ENCODE measurements around the gene PLEKHG5. TPM values are rescaled to one million over a fixed set of nuclear protein-coding genes. Genes with fewer than 3 reads are reported as not detected.

PLEKHG5 gene
- total RNA-seq, 4 donors from 2014 or later = 2.6 to 23.7 (median 8.2) TPM

DNA sequence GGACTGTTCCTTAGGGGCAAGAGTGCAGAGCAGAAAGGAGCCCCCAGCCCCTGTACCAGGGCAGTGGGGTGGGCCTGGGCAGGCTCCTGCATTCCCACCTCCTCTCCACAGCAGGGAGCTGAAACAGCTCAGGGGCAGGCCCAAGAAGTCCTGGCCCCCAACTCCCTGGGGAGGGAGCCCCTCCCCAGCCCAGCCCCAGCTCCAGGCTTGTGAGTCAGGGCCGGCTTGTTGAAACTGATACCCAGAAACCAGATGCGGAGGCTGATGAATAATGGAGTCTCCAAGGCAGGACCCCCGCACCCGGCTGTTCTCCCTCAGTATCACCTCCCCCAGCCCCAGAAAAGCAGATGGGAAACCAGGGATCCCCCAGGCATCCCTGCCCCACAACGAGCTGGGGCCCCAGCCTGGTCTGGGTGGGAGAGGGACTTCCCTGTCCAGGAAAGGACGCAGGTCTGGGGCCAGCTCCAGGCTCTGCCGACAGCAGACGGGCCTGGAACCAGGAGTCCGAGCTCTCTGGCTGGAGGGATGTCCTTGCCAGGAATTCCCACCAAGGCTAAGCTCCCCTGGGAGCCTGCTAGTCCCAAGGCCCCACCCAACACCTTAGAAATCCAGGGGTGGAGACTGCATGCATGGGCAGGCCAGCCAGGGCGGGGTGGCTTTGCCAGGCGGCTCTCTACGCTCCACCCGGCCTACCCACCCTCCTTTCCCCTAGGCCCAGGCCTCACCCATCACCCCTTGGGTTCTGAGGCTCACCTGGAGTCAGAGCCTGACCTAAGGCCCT, 2.7 kb downstream of the PLEKHG5 start:
- intact Hi-C loops (cut with DNase I; ENCODE audit: low total_unique reads) = no loop called here
- peaks cover 0 to 10% of the 10 kb centered on the region in 2 donors for H3K4me1 ChIP-seq
- no peak for DNase-seq
- H3K27me3 ChIP-seq = no peaks in the 10 kb centered on the region
- no peak overlapping the region for H3K27ac ChIP-seq
- no peak for TF ChIP-seq POLR2A (IDR thresholded peaks at IDR 0.05)
- TF ChIP-seq, protein P1, sequence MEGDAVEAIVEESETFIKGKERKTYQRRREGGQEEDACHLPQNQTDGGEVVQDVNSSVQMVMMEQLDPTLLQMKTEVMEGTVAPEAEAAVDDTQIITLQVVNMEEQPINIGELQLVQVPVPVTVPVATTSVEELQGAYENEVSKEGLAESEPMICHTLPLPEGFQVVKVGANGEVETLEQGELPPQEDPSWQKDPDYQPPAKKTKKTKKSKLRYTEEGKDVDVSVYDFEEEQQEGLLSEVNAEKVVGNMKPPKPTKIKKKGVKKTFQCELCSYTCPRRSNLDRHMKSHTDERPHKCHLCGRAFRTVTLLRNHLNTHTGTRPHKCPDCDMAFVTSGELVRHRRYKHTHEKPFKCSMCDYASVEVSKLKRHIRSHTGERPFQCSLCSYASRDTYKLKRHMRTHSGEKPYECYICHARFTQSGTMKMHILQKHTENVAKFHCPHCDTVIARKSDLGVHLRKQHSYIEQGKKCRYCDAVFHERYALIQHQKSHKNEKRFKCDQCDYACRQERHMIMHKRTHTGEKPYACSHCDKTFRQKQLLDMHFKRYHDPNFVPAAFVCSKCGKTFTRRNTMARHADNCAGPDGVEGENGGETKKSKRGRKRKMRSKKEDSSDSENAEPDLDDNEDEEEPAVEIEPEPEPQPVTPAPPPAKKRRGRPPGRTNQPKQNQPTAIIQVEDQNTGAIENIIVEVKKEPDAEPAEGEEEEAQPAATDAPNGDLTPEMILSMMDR (IDR thresholded peaks at IDR 0.05) = no peak
- no peaks in the 10 kb centered on the region for H3K9me3 ChIP-seq
- H3K4me3 ChIP-seq = no peak overlapping the region
- H3K36me3 ChIP-seq = no peaks in the 10 kb centered on the region

GRCh38 chr1:6487804-6488484, 3.5 kb downstream of the PLEKHG5 start:
- no peak for DNase-seq
- intact Hi-C loops (cut with DNase I; ENCODE audit: low total_unique reads) = no loop called here
- TF ChIP-seq, protein P1 (IDR thresholded peaks at IDR 0.05) = no peak
- no peak for TF ChIP-seq POLR2A (IDR thresholded peaks at IDR 0.05)
- H3K4me3 ChIP-seq = no peak overlapping the region
- H3K36me3 ChIP-seq = no peaks in the 10 kb centered on the region
- no peak overlapping the region for H3K27ac ChIP-seq
- H3K27me3 ChIP-seq = no peaks in the 10 kb centered on the region
- H3K9me3 ChIP-seq = no peaks in the 10 kb centered on the region
- peaks cover 0 to 10% of the 10 kb centered on the region in 2 donors for H3K4me1 ChIP-seq

- DNase-seq = peak; percentile 69 to 73
- Histone ChIP-seq H3K27me3 (no peaks in the 10 kb centered on the region), H3K27ac (no peak overlapping the region), H3K36me3 (no peaks in the 10 kb centered on the region), H3K4me3 (no peak overlapping the region), H3K4me1 (peaks cover 0 to 10% of the 10 kb centered on the region in 2 donors), H3K9me3 (no peaks in the 10 kb centered on the region)
- intact Hi-C loops (cut with DNase I; ENCODE audit: low total_unique reads) = no loop called here
- TF ChIP-seq POLR2A (IDR thresholded peaks at IDR 0.05) = no peak
- TF ChIP-seq, protein P1 (IDR thresholded peaks at IDR 0.05) = peak; percentile 65 to 84 (median 72)
Measured at GRCh38 chr1:6486433-6487011, 4.9 kb downstream of the PLEKHG5 start.

DNA sequence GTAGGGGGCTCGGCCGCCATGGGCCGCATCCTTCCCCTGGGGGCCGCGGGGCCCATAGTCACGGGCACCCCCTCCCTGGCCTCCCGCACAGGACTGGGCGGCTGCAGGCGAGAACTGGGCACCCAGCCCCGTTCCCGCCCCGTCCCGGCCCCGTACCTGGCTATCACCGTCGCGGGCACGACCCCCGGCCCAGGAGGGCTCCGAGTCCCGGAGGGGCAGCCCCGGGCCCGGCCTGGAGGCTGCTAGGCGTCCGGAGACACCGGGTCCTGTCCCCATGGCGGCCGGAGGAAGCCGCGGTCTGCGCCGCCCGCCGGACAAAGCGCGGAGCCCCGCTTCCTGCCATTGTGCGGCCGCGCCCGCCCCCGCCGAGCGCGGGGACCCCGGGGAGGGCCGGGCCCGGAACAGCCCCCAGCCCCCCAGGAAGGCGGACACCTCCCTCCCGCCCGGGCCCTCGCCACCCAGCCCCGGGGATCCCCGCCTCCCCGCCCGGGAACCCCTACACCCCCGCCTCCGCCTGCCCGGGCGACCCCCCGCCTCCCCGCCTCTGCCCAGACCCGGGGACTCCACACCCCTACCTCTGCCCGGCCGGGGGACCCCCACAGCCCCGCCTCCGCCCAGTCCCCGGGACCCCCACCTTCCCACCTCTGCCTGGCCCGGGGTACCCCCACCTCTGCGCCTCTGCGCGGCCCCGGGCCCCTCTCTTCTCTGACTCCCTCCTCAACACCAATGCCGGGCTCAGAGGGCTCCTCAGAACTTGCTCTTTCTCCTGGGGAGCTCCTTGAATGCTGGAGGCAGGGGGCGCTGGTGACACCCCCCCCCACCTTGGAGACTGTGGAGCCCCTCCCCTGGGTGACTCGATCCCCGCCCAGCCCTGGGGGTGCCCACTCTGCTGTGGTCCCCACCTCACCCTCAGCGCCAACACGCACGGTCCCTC, 6.0 kb downstream of the PLEKHG5 start:
- H3K9me3 ChIP-seq = no peaks in the 10 kb centered on the region
- H3K27ac ChIP-seq = peak overlapping the region in 1 of 2 donors; percentile 20
- no peak for TF ChIP-seq POLR2A (IDR thresholded peaks at IDR 0.05)
- TF ChIP-seq, protein P1 (IDR thresholded peaks at IDR 0.05) = no peak
- intact Hi-C loops (cut with DNase I; ENCODE audit: low total_unique reads) = no loop called here
- H3K4me3 ChIP-seq = peak overlapping the region; percentile 5 to 27
- H3K4me1 ChIP-seq = peaks cover 0 to 10% of the 10 kb centered on the region in 2 donors
- no peak for DNase-seq
- H3K36me3 ChIP-seq = no peaks in the 10 kb centered on the region
- H3K27me3 ChIP-seq = no peaks in the 10 kb centered on the region

Measured in uterus (tissue), 4 donors.